Mammary epithelial cell (primary cell): ENCODE results near the gene GRIN2A.

Source experiments
- CTCF ChIP-seq, 2 donors: IDR thresholded peaks in 1 of 2; conservative IDR thresholded peaks in 1 of 2; 2 replicates each; pipeline ENCODE4 v1.5.1; 2011 to 2012; ENCODE audit warnings: inconsistent platforms in 2 of 2, low read length in 2 of 2, mild to moderate bottlenecking in 2 of 2, control low read depth in 1 of 2, low read depth in 1 of 2; ENCODE audit not compliant: insufficient read depth in 1 of 2; ENCODE audit errors: extremely low read depth in 1 of 2
- EZH2 ChIP-seq: IDR thresholded peaks from 2 replicates; pipeline ENCODE4 v1.6.1; 2012; ENCODE audit warnings: low read length, inconsistent platforms, borderline replicate concordance

- TF ChIP-seq CTCF (conservative IDR thresholded peaks at IDR 0.05 in 1 of 2, IDR thresholded peaks at IDR 0.05 in 1 of 2; ENCODE audit: extremely low read depth in 1 of 2, insufficient read depth in 1 of 2, low read depth in 1 of 2, low read length in 2 of 2), result peak; percentile 24 to 39
- no peak for TF ChIP-seq EZH2
Measured at GRCh38 chr16:10122546-10122945, 59.7 kb downstream of the GRIN2A start.
